Neural progenitor cell (in vitro differentiated cells): ENCODE measurements around the gene RD3L. TPM values are rescaled to one million over a fixed set of nuclear protein-coding genes. Genes with fewer than 3 reads are reported as not detected.
"Not testable (repeated sequence)": the region's sequence is repeated elsewhere in the genome, so short reads cannot be mapped to it uniquely, and the experiment has no call there.

Source experiments
- DNase-seq: peaks from one replicate; pipeline ENCODE4 v3.0.0-alpha.2; 2016; ENCODE audit warnings: low spot score
- H2AFZ ChIP-seq: fragments of 200-600 bp; sonication (generic); replicated peaks from 2 replicates; pipeline ENCODE4 v1.6.1; 2016; ENCODE audit warnings: antibody characterized with exemption
- H3F3A ChIP-seq: fragments of 200-600 bp; sonication (generic); 2 replicates; pipeline ENCODE4 v1.6.1; 2016; ENCODE audit warnings: antibody characterized with exemption, low read depth
- H3K27ac ChIP-seq: fragments of 200-600 bp; sonication (generic); 2 replicates; pipeline ENCODE4 v1.5.1; 2016; ENCODE audit warnings: mild to moderate bottlenecking
- H3K27me3 ChIP-seq: fragments of 200-600 bp; sonication (generic); 2 replicates; pipeline ENCODE4 v1.6.1; 2016; ENCODE audit warnings: mild to moderate bottlenecking, moderate library complexity
- H3K36me3 ChIP-seq: fragments of 200-600 bp; sonication (generic); 2 replicates; pipeline ENCODE4 v1.5.1; 2016
- H3K4me1 ChIP-seq: fragments of 200-600 bp; sonication (generic); 2 replicates; pipeline ENCODE4 v1.6.1; 2016; ENCODE audit warnings: mixed run types
- H3K4me2 ChIP-seq: fragments of 200-600 bp; sonication (generic); 2 replicates; pipeline ENCODE4 v1.6.1; 2016
- H3K4me3 ChIP-seq: fragments of 200-600 bp; sonication (generic); 2 replicates; pipeline ENCODE4 v1.5.1; 2016
- H3K79me2 ChIP-seq: fragments of 200-600 bp; sonication (generic); 2 replicates; pipeline ENCODE4 v1.6.1; 2016; ENCODE audit warnings: low read depth
- H3K9ac ChIP-seq: fragments of 200-600 bp; sonication (generic); 2 replicates; pipeline ENCODE4 v1.6.1; 2016
- H3K9me3 ChIP-seq: fragments of 200-600 bp; sonication (generic); 2 replicates; pipeline ENCODE4 v1.5.1; 2016; ENCODE audit warnings: low read depth
- H4K20me1 ChIP-seq: fragments of 200-600 bp; sonication (generic); 2 replicates; pipeline ENCODE4 v1.6.1; 2016; ENCODE audit warnings: low read depth
- H3K27ac Mint-ChIP-seq: 3 replicates; pipeline ENCODE4 v1.8.0; 2021; ENCODE audit warnings: mixed read lengths
- H3K27me3 Mint-ChIP-seq: 2 replicates; pipeline ENCODE4 v1.8.0; 2022; ENCODE audit warnings: low read depth, mild to moderate bottlenecking, inconsistent platforms, moderate library complexity, mixed read lengths; ENCODE audit not compliant: insufficient read depth
- H3K36me3 Mint-ChIP-seq: 3 replicates; pipeline ENCODE4 v1.8.0; 2021; ENCODE audit warnings: mixed read lengths
- H3K4me1 Mint-ChIP-seq: 3 replicates; pipeline ENCODE4 v1.8.0; 2021; ENCODE audit warnings: mixed read lengths
- H3K4me3 Mint-ChIP-seq: 3 replicates; pipeline ENCODE4 v1.8.0; 2021; ENCODE audit warnings: mild to moderate bottlenecking, moderate library complexity, mixed read lengths
- H3K9me3 Mint-ChIP-seq: 3 replicates; pipeline ENCODE4 v1.8.0; 2020; ENCODE audit warnings: mixed read lengths
- CTCF ChIP-seq: fragments of 200-600 bp; sonication (generic); IDR thresholded peaks from 2 replicates; pipeline ENCODE4 v1.5.1; 2017; ENCODE audit warnings: antibody characterized with exemption, mild to moderate bottlenecking
- EZH2 ChIP-seq: fragments of 200-600 bp; sonication (generic); IDR thresholded peaks from 2 replicates; pipeline ENCODE4 v1.6.1; 2017; ENCODE audit warnings: antibody characterized with exemption, mild to moderate bottlenecking, moderate library complexity
- EZH2phosphoT487 ChIP-seq: fragments of 200-600 bp; sonication (generic); IDR thresholded peaks from 2 replicates; pipeline ENCODE4 v1.6.1; 2017; ENCODE audit warnings: antibody characterized with exemption
- total RNA-seq: library from RNA; depleted of rRNA; stranded (reverse); fragments of >200 nt; gene quantifications from 2 replicates; pipeline ENCODE4 v1.2.3, GENCODE V29; 2015; ENCODE audit warnings: low replicate concordance

Gene RD3L
- total RNA-seq, 1 donor from 2014 or later, result not detected

- Histone ChIP-seq H3K4me1 (no peaks in the 10 kb centered on the region), H3K9ac (no peak overlapping the region), H3K79me2 (no peaks in the 10 kb centered on the region), H3K36me3 (no peaks in the 10 kb centered on the region), H3K27ac (no peak overlapping the region), H3K27me3 (no peaks in the 10 kb centered on the region), H3F3A (no peaks in the 10 kb centered on the region), H3K4me3 (no peak overlapping the region), H2AFZ (no peak overlapping the region), H3K9me3 (peaks cover 4% of the 10 kb centered on the region), H3K4me2 (no peak overlapping the region), H4K20me1 (no peaks in the 10 kb centered on the region)
- TF ChIP-seq EZH2, result no peak
- TF ChIP-seq EZH2phosphoT487, result no peak
- no peak for TF ChIP-seq CTCF
- Mint-ChIP-seq H3K36me3 (no peaks in the 10 kb centered on the region), H3K27ac (no peak overlapping the region), H3K27me3 (peaks cover 8% of the 10 kb centered on the region), H3K4me1 (no peaks in the 10 kb centered on the region), H3K9me3 (peaks cover 33% of the 10 kb centered on the region), H3K4me3 (no peak overlapping the region)
- DNase-seq, result no peak
Measured at GRCh38 chr14:103984196-103984595, 41.9 kb upstream of the RD3L start.

GRCh38 chr14:103980623-103981238, 38.4 kb upstream of the RD3L start:
- H3K4me3 Mint-ChIP-seq, H3K27ac ChIP-seq, H3K36me3 Mint-ChIP-seq, H3K9me3 ChIP-seq, H4K20me1 ChIP-seq, H3K9ac ChIP-seq, H3K36me3 ChIP-seq, H3K27me3 ChIP-seq, H3K4me1 Mint-ChIP-seq, H3K27ac Mint-ChIP-seq, H3K79me2 ChIP-seq, H3F3A ChIP-seq, H3K27me3 Mint-ChIP-seq, H3K4me3 ChIP-seq, H3K4me2 ChIP-seq, H2AFZ ChIP-seq, H3K4me1 ChIP-seq: not testable (repeated sequence)
- DNase-seq, result peak; percentile 36
- TF ChIP-seq CTCF, result peak; percentile 65
- peaks cover 25% of the 10 kb centered on the region for H3K9me3 Mint-ChIP-seq

- no peak overlapping the region for H2AFZ ChIP-seq
- H4K20me1 ChIP-seq, result no peaks in the 10 kb centered on the region
- Mint-ChIP-seq H3K27me3 (no peaks in the 10 kb centered on the region), H3K4me1 (no peaks in the 10 kb centered on the region), H3K27ac (no peak overlapping the region), H3K36me3 (no peaks in the 10 kb centered on the region), H3K9me3 (no peaks in the 10 kb centered on the region), H3K4me3 (no peak overlapping the region)
- H3K4me1 ChIP-seq, result no peaks in the 10 kb centered on the region
- no peak overlapping the region for H3K27ac ChIP-seq
- H3K79me2 ChIP-seq, result no peaks in the 10 kb centered on the region
- H3K27me3 ChIP-seq, result no peaks in the 10 kb centered on the region
- no peak for TF ChIP-seq EZH2phosphoT487
- no peak for TF ChIP-seq EZH2
- no peak for TF ChIP-seq CTCF
- no peak overlapping the region for H3K9ac ChIP-seq
- H3K36me3 ChIP-seq, result no peaks in the 10 kb centered on the region
- H3K4me3 ChIP-seq, result no peak overlapping the region
- H3K4me2 ChIP-seq, result no peak overlapping the region
- DNase-seq, result no peak
- H3K9me3 ChIP-seq, result no peaks in the 10 kb centered on the region
- no peaks in the 10 kb centered on the region for H3F3A ChIP-seq
Measured at GRCh38 chr14:103974575-103974974, 32.2 kb upstream of the RD3L start.
